ENCODE data around the gene GPR3.
A peak's percentile ranks its signal among the peaks of the same experiment; 100 is the strongest.

The GPR3 gene

DNA sequence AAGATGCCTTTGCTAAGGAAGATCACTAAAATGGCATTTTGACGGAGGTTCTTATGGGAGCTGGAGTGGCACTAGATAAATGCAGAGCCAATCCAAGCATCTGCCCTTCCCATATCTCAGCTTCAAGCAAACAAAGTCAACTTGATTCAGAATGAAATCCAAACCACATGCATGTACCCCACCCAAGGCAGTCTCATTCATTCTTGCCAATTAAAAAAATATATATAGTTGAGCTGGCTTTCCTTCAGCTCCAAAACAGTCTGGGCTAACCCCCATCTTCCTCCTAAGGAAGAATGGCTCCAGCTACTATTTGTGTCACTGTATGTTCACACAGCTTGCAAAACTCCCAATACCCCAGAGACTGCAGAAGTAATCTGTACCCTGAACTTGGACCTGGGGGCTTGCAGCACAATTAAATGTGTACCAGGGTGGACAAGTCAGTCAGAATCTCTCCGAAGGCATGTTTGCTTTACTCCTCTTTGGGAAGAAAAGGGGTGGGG, 35.4 kb downstream of the GPR3 start:
- Histone ChIP-seq H3K4me3 (replicated peaks; ENCODE audit: insufficient read depth, low read length) (no peak overlapping the region), H3K27me3 (ENCODE audit: insufficient read depth, poor library complexity, severe bottlenecking) (no peaks in the 10 kb centered on the region), H3K27ac (replicated peaks) (peak overlapping the region; percentile 72)
- TF ChIP-seq, protein P1, sequence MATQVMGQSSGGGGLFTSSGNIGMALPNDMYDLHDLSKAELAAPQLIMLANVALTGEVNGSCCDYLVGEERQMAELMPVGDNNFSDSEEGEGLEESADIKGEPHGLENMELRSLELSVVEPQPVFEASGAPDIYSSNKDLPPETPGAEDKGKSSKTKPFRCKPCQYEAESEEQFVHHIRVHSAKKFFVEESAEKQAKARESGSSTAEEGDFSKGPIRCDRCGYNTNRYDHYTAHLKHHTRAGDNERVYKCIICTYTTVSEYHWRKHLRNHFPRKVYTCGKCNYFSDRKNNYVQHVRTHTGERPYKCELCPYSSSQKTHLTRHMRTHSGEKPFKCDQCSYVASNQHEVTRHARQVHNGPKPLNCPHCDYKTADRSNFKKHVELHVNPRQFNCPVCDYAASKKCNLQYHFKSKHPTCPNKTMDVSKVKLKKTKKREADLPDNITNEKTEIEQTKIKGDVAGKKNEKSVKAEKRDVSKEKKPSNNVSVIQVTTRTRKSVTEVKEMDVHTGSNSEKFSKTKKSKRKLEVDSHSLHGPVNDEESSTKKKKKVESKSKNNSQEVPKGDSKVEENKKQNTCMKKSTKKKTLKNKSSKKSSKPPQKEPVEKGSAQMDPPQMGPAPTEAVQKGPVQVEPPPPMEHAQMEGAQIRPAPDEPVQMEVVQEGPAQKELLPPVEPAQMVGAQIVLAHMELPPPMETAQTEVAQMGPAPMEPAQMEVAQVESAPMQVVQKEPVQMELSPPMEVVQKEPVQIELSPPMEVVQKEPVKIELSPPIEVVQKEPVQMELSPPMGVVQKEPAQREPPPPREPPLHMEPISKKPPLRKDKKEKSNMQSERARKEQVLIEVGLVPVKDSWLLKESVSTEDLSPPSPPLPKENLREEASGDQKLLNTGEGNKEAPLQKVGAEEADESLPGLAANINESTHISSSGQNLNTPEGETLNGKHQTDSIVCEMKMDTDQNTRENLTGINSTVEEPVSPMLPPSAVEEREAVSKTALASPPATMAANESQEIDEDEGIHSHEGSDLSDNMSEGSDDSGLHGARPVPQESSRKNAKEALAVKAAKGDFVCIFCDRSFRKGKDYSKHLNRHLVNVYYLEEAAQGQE (IDR thresholded peaks at IDR 0.05; ENCODE audit: insufficient replicate concordance, low read depth): no peak
- TF ChIP-seq, protein P2, sequence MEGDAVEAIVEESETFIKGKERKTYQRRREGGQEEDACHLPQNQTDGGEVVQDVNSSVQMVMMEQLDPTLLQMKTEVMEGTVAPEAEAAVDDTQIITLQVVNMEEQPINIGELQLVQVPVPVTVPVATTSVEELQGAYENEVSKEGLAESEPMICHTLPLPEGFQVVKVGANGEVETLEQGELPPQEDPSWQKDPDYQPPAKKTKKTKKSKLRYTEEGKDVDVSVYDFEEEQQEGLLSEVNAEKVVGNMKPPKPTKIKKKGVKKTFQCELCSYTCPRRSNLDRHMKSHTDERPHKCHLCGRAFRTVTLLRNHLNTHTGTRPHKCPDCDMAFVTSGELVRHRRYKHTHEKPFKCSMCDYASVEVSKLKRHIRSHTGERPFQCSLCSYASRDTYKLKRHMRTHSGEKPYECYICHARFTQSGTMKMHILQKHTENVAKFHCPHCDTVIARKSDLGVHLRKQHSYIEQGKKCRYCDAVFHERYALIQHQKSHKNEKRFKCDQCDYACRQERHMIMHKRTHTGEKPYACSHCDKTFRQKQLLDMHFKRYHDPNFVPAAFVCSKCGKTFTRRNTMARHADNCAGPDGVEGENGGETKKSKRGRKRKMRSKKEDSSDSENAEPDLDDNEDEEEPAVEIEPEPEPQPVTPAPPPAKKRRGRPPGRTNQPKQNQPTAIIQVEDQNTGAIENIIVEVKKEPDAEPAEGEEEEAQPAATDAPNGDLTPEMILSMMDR (IDR thresholded peaks at IDR 0.05; ENCODE audit: insufficient read depth, low read length): no peak
- TF ChIP-seq SPI1 (IDR thresholded peaks at IDR 0.05; ENCODE audit: borderline replicate concordance, low read depth): no peak
- no peak for DNase-seq (ENCODE audit: low read depth in 1 of 2, low spot score in 1 of 2)

DNA sequence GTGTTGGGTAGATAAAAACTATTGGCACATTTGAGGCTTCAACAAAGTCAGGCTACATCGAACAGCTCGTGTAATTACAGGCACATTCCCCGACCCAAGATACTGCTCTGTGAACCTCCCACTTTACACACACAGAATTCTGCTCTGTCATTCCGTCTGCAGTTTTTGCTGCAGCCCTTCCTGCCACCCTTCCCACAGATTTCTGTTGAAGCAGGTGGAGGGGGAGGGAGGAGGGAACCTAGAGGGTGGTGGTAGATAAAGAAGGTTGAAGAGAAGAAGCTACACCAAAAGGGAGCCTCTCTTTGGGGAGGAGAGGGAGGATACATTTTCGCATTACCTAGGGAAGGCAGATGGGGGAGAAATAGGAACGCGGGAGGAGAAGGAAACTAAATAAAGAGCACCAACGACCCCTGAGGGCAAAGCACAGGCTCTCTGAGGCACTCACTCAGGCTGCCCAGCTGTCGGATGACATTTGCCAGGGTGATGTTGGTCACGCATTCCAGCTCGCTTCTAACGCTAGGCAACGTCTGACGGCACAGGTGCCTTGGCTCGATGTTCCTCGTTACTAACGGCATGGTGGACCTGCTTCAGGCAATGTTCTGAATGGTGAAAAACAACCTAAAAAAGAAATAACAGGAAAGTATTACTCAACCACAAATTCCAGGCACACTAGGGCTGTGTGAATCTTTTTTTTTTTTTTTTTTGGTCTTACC, 36.0 kb downstream of the GPR3 start:
- H3K27ac ChIP-seq (replicated peaks): peak overlapping the region; percentile 72
- no peaks in the 10 kb centered on the region for H3K27me3 ChIP-seq (ENCODE audit: insufficient read depth, poor library complexity, severe bottlenecking)
- DNase-seq (ENCODE audit: low read depth in 1 of 2, low spot score in 1 of 2): peak; percentile 24 to 87
- H3K4me3 ChIP-seq (replicated peaks; ENCODE audit: insufficient read depth, low read length): no peak overlapping the region
- TF ChIP-seq, protein P2 (IDR thresholded peaks at IDR 0.05; ENCODE audit: insufficient read depth, low read length): no peak
- TF ChIP-seq POLR2AphosphoS5 (IDR thresholded peaks at IDR 0.05; ENCODE audit: low read depth): peak; percentile 47; the same call in 1 of the 2 replicates

- Histone ChIP-seq H3K27me3 (ENCODE audit: insufficient read depth, poor library complexity, severe bottlenecking) (no peaks in the 10 kb centered on the region), H3K27ac (replicated peaks) (peak overlapping the region; percentile 72), H3K4me3 (replicated peaks; ENCODE audit: insufficient read depth, low read length) (no peak overlapping the region)
- TF ChIP-seq, protein P1 (IDR thresholded peaks at IDR 0.05; ENCODE audit: insufficient replicate concordance, low read depth): no peak
- no peak for TF ChIP-seq POLR2AphosphoS5 (IDR thresholded peaks at IDR 0.05; ENCODE audit: low read depth)
- DNase-seq (ENCODE audit: low read depth in 1 of 2, low spot score in 1 of 2): no peak
Observed at GRCh38 chr1:27429029-27429425, 36.6 kb downstream of the GPR3 start.

DNA sequence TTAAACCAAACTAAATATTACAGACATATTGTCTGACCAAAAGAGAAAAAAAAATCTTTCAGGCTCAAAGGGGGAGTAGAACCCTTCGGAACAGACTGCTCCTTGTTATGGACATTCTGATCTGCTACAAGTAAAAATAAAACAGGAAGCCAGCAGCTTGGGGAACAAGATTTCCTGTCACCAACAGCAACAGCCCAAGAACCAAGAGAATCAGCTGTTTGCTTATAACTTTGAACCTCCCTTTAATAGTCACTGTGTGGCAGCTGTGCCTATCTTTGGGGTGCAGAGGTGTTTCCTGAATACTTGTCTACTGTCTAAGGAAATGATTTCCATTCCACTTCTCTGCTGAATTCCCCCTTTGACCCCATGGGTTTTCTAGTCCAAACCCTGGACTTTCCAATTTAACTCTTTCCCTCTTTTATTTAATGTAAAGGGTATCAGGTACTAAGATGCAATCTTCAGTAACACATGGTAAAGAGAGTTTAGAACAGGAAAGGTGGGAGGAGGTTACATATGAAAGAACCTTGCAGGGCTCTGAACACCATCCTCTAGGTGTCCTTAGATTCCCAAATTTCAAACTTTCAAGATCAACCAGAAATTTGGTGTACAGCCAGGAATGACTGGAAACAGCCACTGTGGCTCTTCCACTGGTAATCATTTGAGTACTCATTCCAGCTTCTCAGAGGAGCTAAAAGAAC, 38.6 kb downstream of the GPR3 start:
- H3K4me3 ChIP-seq (replicated peaks; ENCODE audit: insufficient read depth, low read length): no peak overlapping the region
- peak; percentile 25 to 64 for DNase-seq (ENCODE audit: low read depth in 1 of 2, low spot score in 1 of 2)

More for the DNA sequence above, 38.6 kb downstream of the GPR3 start:
- TF ChIP-seq SPI1 (IDR thresholded peaks at IDR 0.05; ENCODE audit: borderline replicate concordance, low read depth): peak; percentile 89
- TF ChIP-seq, protein P2 (IDR thresholded peaks at IDR 0.05; ENCODE audit: insufficient read depth, low read length): no peak
- TF ChIP-seq GABPA (IDR thresholded peaks at IDR 0.05; ENCODE audit: low read depth): no peak
- Histone ChIP-seq H3K27ac (replicated peaks) (peak overlapping the region; percentile 72), H3K27me3 (ENCODE audit: insufficient read depth, poor library complexity, severe bottlenecking) (no peaks in the 10 kb centered on the region)
